Ovary (tissue), 9 donors: ENCODE results near the gene ELL2. TPM values are rescaled to one million over a fixed set of nuclear protein-coding genes. Genes with fewer than 3 reads are reported as not detected.
A peak's percentile ranks its signal among the peaks of the same experiment; 100 is the strongest.

ENCODE experiments used
- DNase-seq, 5 donors: peaks; one replicate each; pipeline ENCODE4 v3.0.0-alpha.2; 2019 to 2020
- H3K27ac ChIP-seq, 2 donors: fragments of 200-600 bp; one replicate each; pipeline versions ENCODE4 v1.5.1 to v1.8.0; 2019 to 2022
- H3K27me3 ChIP-seq: fragments of 200-600 bp; one replicate; pipeline ENCODE4 v1.8.0; 2022
- H3K36me3 ChIP-seq: fragments of 200-600 bp; sonication (generic); one replicate; pipeline ENCODE4 v1.5.1; 2019
- H3K4me1 ChIP-seq: one replicate; pipeline ENCODE4 v1.8.1; 2013; ENCODE audit warnings: mild to moderate bottlenecking, moderate library complexity; ENCODE audit not compliant: insufficient read depth
- H3K4me3 ChIP-seq: fragments of 200-600 bp; sonication (generic); one replicate; pipeline ENCODE4 v1.5.1; 2017
- H3K9me3 ChIP-seq, 2 donors: fragments of 200-600 bp in 1 of 2; sonication (generic) in 1 of 2; one replicate each; pipeline versions ENCODE4 v1.5.1 to v1.8.1; 2013 to 2019; ENCODE audit warnings: mild to moderate bottlenecking in 1 of 2, moderate library complexity in 1 of 2
- CTCF ChIP-seq, 3 donors: fragments of 450-650 bp in 2 of 3; fragments of 200-600 bp in 1 of 3; IDR thresholded peaks; one replicate each; pipeline versions ENCODE4 v1.5.1 to v1.8.0; 2016 to 2022; ENCODE audit warnings: antibody characterized with exemption in 3 of 3, mild to moderate bottlenecking in 1 of 3
- EP300 ChIP-seq: sonication (generic); formaldehyde crosslinking; IDR thresholded peaks from one replicate; pipeline ENCODE4 v1.6.1; 2017; ENCODE audit warnings: antibody characterized with exemption
- POLR2A ChIP-seq: fragments of 450-650 bp; IDR thresholded peaks from one replicate; pipeline ENCODE4 v1.6.1; 2017; ENCODE audit warnings: antibody characterized with exemption, mild to moderate bottlenecking, moderate library complexity
- WGBS, 3 donors: extraction: QIAGEN DNeasy Blood & Tissue Kit in 1 of 3; methylation state at CpG; one replicate each; pipeline versions ENCODE4 v1.1.5 to v1.1.7; 2013 to 2017; 5-methylcytosine and 5-hydroxymethylcytosine counted together
- intact Hi-C, 4 donors: fragments of 100-400 bp; cut with DNase I; formaldehyde crosslinking; loops; one replicate each; pipeline versions ENCODE4 v1.11.0 to v1.15.1; 2022 to 2023
- polyA plus RNA-seq, 2 donors: library from polyadenylated mRNA; stranded (reverse); fragments of 200-250 nt in 1 of 2; fragments of 350-450 nt in 1 of 2; fragmentation: Illumina TruSeq in 1 of 2; extraction: RNeasy Lipid Tissue Mini Kit (QIAGEN cat#74804) in 1 of 2; gene quantifications; one replicate each; pipeline ENCODE4 v1.2.3, GENCODE V29; 2013 to 2014
- total RNA-seq, 7 donors: library from RNA; depleted of rRNA in 2 of 7; stranded (reverse); fragments of >200 nt in 2 of 7; fragmentation: NEBNext Ultra II Directional in 3 of 7; extraction: Animal tissue kit (Norgen Biotek cat#: 25700) in 3 of 7; gene quantifications; one replicate each; pipeline versions ENCODE4 v1.1.0 to v1.2.4, GENCODE V29; 2016 to 2023
- donor health status: DM: no; HTN: no; CAD: no; lungs with moderate emphysema.
- donor health status: DM: no; HTN: no; CAD: no.
- donor health status: Bipolar disorder and iron deficiency.
- donor health status: DM: yes; HTN: yes; CAD: no.
- donor health status: DM: no; HTN: no; CAD: no.
- donor health status: DM: yes; HTN: yes; CAD: no.

The ELL2 gene
- total and polyA plus RNA-seq, 9 donors: 7.2 to 73.2 (median 25.1) TPM

GRCh38 chr5:95963650-95964410, 2.2 kb upstream of the ELL2 start:
- H3K4me3 ChIP-seq: no peak overlapping the region
- no peak for DNase-seq
- H3K27me3 ChIP-seq: no peaks in the 10 kb centered on the region
- H3K36me3 ChIP-seq: no peaks in the 10 kb centered on the region
- no peaks in the 10 kb centered on the region for H3K9me3 ChIP-seq
- H3K4me1 ChIP-seq: peaks cover 12% of the 10 kb centered on the region
- intact Hi-C loops: loop anchor here in 1 of 4 donors (5.0 kb wide), 1 partner anchor 107 kb away; no protein-coding TSS in a partner anchor
- WGBS, 3 donors: 67 to 73% (median 71%) methylated on average over 8 of the region's 8 CpGs
- no peak overlapping the region for H3K27ac ChIP-seq
- no peak for TF ChIP-seq EP300

- H3K4me1 ChIP-seq: peaks cover 12% of the 10 kb centered on the region
- 51 to 63% (median 57%) methylated on average over 6 of the region's 6 CpGs for WGBS, 3 donors
- no peaks in the 10 kb centered on the region for H3K9me3 ChIP-seq
- H3K4me3 ChIP-seq: no peak overlapping the region
- intact Hi-C loops: loop anchor here in 1 of 4 donors (5.0 kb wide), 1 partner anchor 105 kb away; no protein-coding TSS in a partner anchor
- no peaks in the 10 kb centered on the region for H3K36me3 ChIP-seq
- TF ChIP-seq POLR2A (no peak), CTCF (IDR thresholded peaks at IDR 0.05) (no peak), EP300 (no peak)
- DNase-seq: peak in 1 of 5 donors; percentile 22
- H3K27me3 ChIP-seq: no peaks in the 10 kb centered on the region
- H3K27ac ChIP-seq: peak overlapping the region in 1 of 2 donors; percentile 97
Measured at GRCh38 chr5:95962785-95963184, 1.1 kb upstream of the ELL2 start.

GRCh38 chr5:95962475-95962773, 773 bp upstream of the ELL2 start:
- peak overlapping the region in 1 of 2 donors; percentile 97 for H3K27ac ChIP-seq
- 32 to 48% (median 43%) methylated on average over 8 of the region's 8 CpGs for WGBS, 3 donors
- peak overlapping the region; percentile 61 for H3K4me3 ChIP-seq
- H3K9me3 ChIP-seq: no peaks in the 10 kb centered on the region
- no peaks in the 10 kb centered on the region for H3K36me3 ChIP-seq
- TF ChIP-seq EP300: no peak
- TF ChIP-seq POLR2A: no peak
- no peak for TF ChIP-seq CTCF (IDR thresholded peaks at IDR 0.05)
- no peaks in the 10 kb centered on the region for H3K27me3 ChIP-seq
- no peak for DNase-seq
- H3K4me1 ChIP-seq: peaks cover 12% of the 10 kb centered on the region
- intact Hi-C loops: loop anchor here in 1 of 4 donors (5.0 kb wide), 1 partner anchor 105 kb away; no protein-coding TSS in a partner anchor

- WGBS, 3 donors: 0 to 1% (median 1%) methylated on average over 31 to 90 of the region's 90 CpGs
- H3K9me3 ChIP-seq: no peaks in the 10 kb centered on the region
Measured at GRCh38 chr5:95960667-95961616, 709 bp downstream of the ELL2 start.

More at GRCh38 chr5:95960667-95961616, 709 bp downstream of the ELL2 start:
- Histone ChIP-seq H3K36me3 (no peaks in the 10 kb centered on the region), H3K27me3 (no peaks in the 10 kb centered on the region), H3K4me1 (peaks cover 13% of the 10 kb centered on the region), H3K27ac (peak overlapping the region; percentile 94 to 97), H3K4me3 (peak overlapping the region; percentile 61)
- TF ChIP-seq EP300 (no peak), CTCF (IDR thresholded peaks at IDR 0.05) (peak; percentile 33 to 84 (median 81)), POLR2A (no peak)
- peak; percentile 64 to 85 (median 78) for DNase-seq
- intact Hi-C loops: loop anchor here in 3 of 4 donors (2.0 to 5.0 kb wide), 2 partner anchors 102 to 104 kb away; no protein-coding TSS in a partner anchor
